Esophagus (tissue), 2 donors: ENCODE measurements around the gene CT45A8. TPM values are rescaled to one million over a fixed set of nuclear protein-coding genes. Genes with fewer than 3 reads are reported as not detected.
"Not testable (repeated sequence)": the region's sequence is repeated elsewhere in the genome, so short reads cannot be mapped to it uniquely, and the experiment has no call there.

Experiments
- H3K27ac ChIP-seq, 2 donors: one replicate each; pipeline ENCODE4 v1.5.1; 2013; ENCODE audit warnings: low read depth in 2 of 2, mild to moderate bottlenecking in 2 of 2, inconsistent platforms in 1 of 2, low read length in 1 of 2, moderate library complexity in 1 of 2
- H3K27me3 ChIP-seq, 2 donors: one replicate each; pipeline ENCODE4 v1.6.1; 2013; ENCODE audit warnings: low read length in 2 of 2, control low read depth in 1 of 2, mild to moderate bottlenecking in 1 of 2; ENCODE audit not compliant: insufficient read depth in 2 of 2, control insufficient read depth in 1 of 2
- H3K36me3 ChIP-seq, 2 donors: one replicate each; pipeline ENCODE4 v1.6.1; 2013; ENCODE audit warnings: low read length in 1 of 2; ENCODE audit not compliant: control insufficient read depth in 2 of 2, insufficient read depth in 2 of 2
- H3K4me1 ChIP-seq, 2 donors: one replicate each; pipeline ENCODE4 v1.6.1; 2013; ENCODE audit warnings: low read length in 1 of 2; ENCODE audit not compliant: control insufficient read depth in 2 of 2, insufficient read depth in 2 of 2
- H3K4me3 ChIP-seq, 2 donors: one replicate each; pipeline ENCODE4 v1.5.1; 2013; ENCODE audit warnings: low read length in 2 of 2, mild to moderate bottlenecking in 2 of 2, low read depth in 1 of 2, moderate library complexity in 1 of 2
- H3K9me3 ChIP-seq, 2 donors: one replicate each; pipeline ENCODE4 v1.6.1; 2013; ENCODE audit warnings: mild to moderate bottlenecking in 2 of 2, low read depth in 1 of 2, low read length in 1 of 2, moderate library complexity in 1 of 2; ENCODE audit not compliant: control insufficient read depth in 2 of 2, insufficient read depth in 1 of 2
- WGBS, 2 donors: extraction: QIAGEN DNeasy Blood & Tissue Kit; methylation state at CpG; one replicate each; pipeline ENCODE4 v1.1.7; 2013; 5-methylcytosine and 5-hydroxymethylcytosine counted together
- polyA plus RNA-seq, 2 donors: library from polyadenylated mRNA; stranded (reverse); fragments of 200-250 nt; gene quantifications; one replicate each; pipeline ENCODE4 v1.2.3, GENCODE V29; 2013
- donor health status: healthy with polysubstance abuse.
- donor health status: Bipolar disorder and iron deficiency.

The CT45A8 gene
- not detected for polyA plus RNA-seq

- H3K4me1 ChIP-seq, H3K9me3 ChIP-seq, H3K27ac ChIP-seq, H3K27me3 ChIP-seq, H3K36me3 ChIP-seq, H3K4me3 ChIP-seq: not testable (repeated sequence)
- WGBS, 2 donors: no CpG with 5 or more reads among the region's 17 CpGs
Observed at GRCh38 chrX:135854438-135854837, at the start of gene CT45A8. CT45A8 (minus strand) TSS chrX:135854538; CDS start chrX:135850783, 3,755 bp downstream.

- WGBS, 2 donors: 88 to 90% methylated on average over 22 of the region's 22 CpGs
- Histone ChIP-seq H3K27me3 (no peaks in the 10 kb centered on the region), H3K36me3 (no peaks in the 10 kb centered on the region), H3K4me3 (no peak within 1 kb of the TSS), H3K4me1 (no peaks in the 10 kb centered on the region), H3K9me3 (peaks cover 0 to 11% of the 10 kb centered on the region in 2 donors), H3K27ac (no peak within 1 kb of the TSS)
Observed at GRCh38 chrX:135893294-135893817, 39.0 kb upstream of the CT45A8 start, which contains the start of the genes CT45A10 and SAGE1. CT45A10 (minus strand) TSS chrX:135893444; CDS start chrX:135885344, 8,100 bp downstream. SAGE1 (plus strand) TSS chrX:135893716; CDS start chrX:135896243, 2,527 bp downstream.

GRCh38 chrX:135892781-135893180 lies 38.4 kb upstream of the CT45A8 start:
- 84 to 93% methylated on average over 11 of the region's 11 CpGs for WGBS, 2 donors
- no peak overlapping the region for H3K27ac ChIP-seq

GRCh38 chrX:135890087-135890585 lies 35.8 kb upstream of the CT45A8 start:
- Histone ChIP-seq H3K27me3 (no peaks in the 10 kb centered on the region), H3K4me1 (no peaks in the 10 kb centered on the region), H3K27ac (no peak overlapping the region), H3K4me3 (no peak overlapping the region), H3K9me3 (peaks cover 0 to 11% of the 10 kb centered on the region in 2 donors), H3K36me3 (no peaks in the 10 kb centered on the region)
- 88 to 89% methylated on average over 14 of the region's 14 CpGs for WGBS, 2 donors

More at GRCh38 chrX:135892781-135893180, 38.4 kb upstream of the CT45A8 start:
- no peaks in the 10 kb centered on the region for H3K36me3 ChIP-seq
- no peaks in the 10 kb centered on the region for H3K27me3 ChIP-seq
- no peak overlapping the region for H3K4me3 ChIP-seq
- no peaks in the 10 kb centered on the region for H3K4me1 ChIP-seq
- H3K9me3 ChIP-seq: peaks cover 0 to 11% of the 10 kb centered on the region in 2 donors

GRCh38 chrX:135888976-135889375 lies 34.6 kb upstream of the CT45A8 start:
- H3K36me3 ChIP-seq, H3K4me3 ChIP-seq, H3K4me1 ChIP-seq, H3K27ac ChIP-seq, H3K27me3 ChIP-seq: not testable (repeated sequence)
- 65 to 78% methylated on average over 11 to 14 of the region's 15 CpGs for WGBS, 2 donors
- H3K9me3 ChIP-seq: peaks cover 0 to 11% of the 10 kb centered on the region in 2 donors

GRCh38 chrX:135888230-135888629 lies 33.9 kb upstream of the CT45A8 start:
- H3K4me1 ChIP-seq, H3K27me3 ChIP-seq, H3K27ac ChIP-seq, H3K36me3 ChIP-seq, H3K4me3 ChIP-seq: not testable (repeated sequence)
- peaks cover 0 to 10% of the 10 kb centered on the region in 2 donors for H3K9me3 ChIP-seq
- WGBS, 2 donors: 89 to 93% methylated on average over 10 of the region's 18 CpGs

- not testable (repeated sequence) for H3K27ac ChIP-seq, H3K4me1 ChIP-seq, H3K9me3 ChIP-seq, H3K27me3 ChIP-seq, H3K4me3 ChIP-seq, H3K36me3 ChIP-seq
- WGBS, 2 donors: 53 to 58% methylated on average over 4 of the region's 5 CpGs
Observed at GRCh38 chrX:135882741-135883140, 28.4 kb upstream of the CT45A8 start.

GRCh38 chrX:135871712-135872111 lies 17.4 kb upstream of the CT45A8 start, which contains the start of gene CT45A9:
CT45A9 (minus strand) TSS chrX:135871812; CDS start chrX:135868061, 3,751 bp downstream.
- not testable (repeated sequence) for H3K9me3 ChIP-seq, H3K4me1 ChIP-seq, H3K27me3 ChIP-seq, H3K27ac ChIP-seq, H3K36me3 ChIP-seq, H3K4me3 ChIP-seq
- WGBS, 2 donors: no CpG with 5 or more reads among the region's 17 CpGs

- H3K36me3 ChIP-seq, H3K4me1 ChIP-seq, H3K9me3 ChIP-seq, H3K27ac ChIP-seq, H3K4me3 ChIP-seq, H3K27me3 ChIP-seq: not testable (repeated sequence)
- WGBS, 2 donors: no CpG with 5 or more reads among the region's 17 CpGs
Observed at GRCh38 chrX:135837180-135837579, 17.2 kb downstream of the CT45A8 start, which contains the start of gene CT45A7. CT45A7 (minus strand) TSS chrX:135837280; CDS start chrX:135833533, 3,747 bp downstream.

GRCh38 chrX:135819912-135820311 lies 34.4 kb downstream of the CT45A8 start, which contains the start of gene CT45A2:
CT45A2 (minus strand) TSS chrX:135820012; CDS start chrX:135816265, 3,747 bp downstream.
- WGBS, 2 donors: no CpG with 5 or more reads among the region's 17 CpGs
- H3K4me1 ChIP-seq, H3K36me3 ChIP-seq, H3K9me3 ChIP-seq, H3K27ac ChIP-seq, H3K4me3 ChIP-seq, H3K27me3 ChIP-seq: not testable (repeated sequence)
